HEK293 (cell line): ENCODE measurements around the gene ZNF561.
A peak's percentile ranks its signal among the peaks of the same experiment; 100 is the strongest.

Experiments
- CTCF ChIA-PET: fragments of 350-600 bp; formaldehyde crosslinking; extraction: SDS; loops from one replicate; lab custom pipeline; 2021; ENCODE audit warnings: antibody characterized with exemption; lab: Yijun Ruan, JAX
- POLR2A ChIA-PET: fragments of 300-600 bp; formaldehyde crosslinking; extraction: SDS; loops from one replicate; lab custom pipeline; 2020; ENCODE audit warnings: antibody characterized with exemption, inconsistent platforms; lab: Yijun Ruan, JAX
- H3K27ac ChIP-seq: fragments of 200-500 bp; sonication (Bioruptor generic); 2 replicates; pipeline ENCODE4 v1.5.1; 2014; ENCODE audit warnings: low read depth, low read length, control low read depth, inconsistent platforms; ENCODE audit errors: extremely low read depth
- H3K36me3 ChIP-seq, 2 experiments: fragments of 200-500 bp in 1 of 2; sonication (Bioruptor generic) in 1 of 2; 1 replicate in 1 of 2; 2 replicates in 1 of 2; pipeline ENCODE4 v1.5.1; 2014 to 2017; ENCODE audit warnings: inconsistent platforms in 2 of 2, low read length in 2 of 2; ENCODE audit not compliant: control insufficient read depth in 2 of 2, insufficient read depth in 1 of 2
- H3K4me1 ChIP-seq: fragments of 200-500 bp; sonication (Bioruptor generic); 2 replicates; pipeline ENCODE4 v1.5.1; 2014; ENCODE audit warnings: mild to moderate bottlenecking, low read length, inconsistent platforms; ENCODE audit not compliant: control insufficient read depth, insufficient read depth
- H3K4me3 ChIP-seq: 2 replicates; pipeline ENCODE4 v1.5.1; 2011; ENCODE audit warnings: low read depth, mild to moderate bottlenecking, control low read depth, low read length, moderate library complexity
- H3K9me3 ChIP-seq: fragments of 200-500 bp; sonication (Bioruptor generic); 2 replicates; pipeline ENCODE4 v1.5.1; 2014; ENCODE audit warnings: low read depth, low read length, inconsistent platforms; ENCODE audit not compliant: control insufficient read depth, insufficient read depth
- GFI1B ChIP-seq: fragments of 450-650 bp; formaldehyde crosslinking; IDR thresholded peaks from 2 replicates; pipeline ENCODE4 v1.5.1; 2016; ENCODE audit warnings: missing biosample characterization, missing genetic modification characterization
- GLIS1 ChIP-seq: fragments of 450-650 bp; formaldehyde crosslinking; IDR thresholded peaks from 2 replicates; pipeline ENCODE4 v1.5.1; 2016; ENCODE audit warnings: missing biosample characterization, missing genetic modification characterization
- HOXA7 ChIP-seq: sonication (generic); formaldehyde crosslinking; IDR thresholded peaks from 2 replicates; pipeline ENCODE4 v1.8.1; 2022; ENCODE audit warnings: missing genetic modification reagents, borderline replicate concordance
- SETDB1 ChIP-seq: IDR thresholded peaks from one replicate; pipeline ENCODE4 v1.6.1; 2017; ENCODE audit warnings: mild to moderate bottlenecking, low read length, moderate library complexity, mixed read lengths; ENCODE audit not compliant: insufficient read length
- TCF7L2 ChIP-seq: IDR thresholded peaks from 2 replicates; pipeline ENCODE4 v1.6.1; 2011; ENCODE audit warnings: low read depth, mild to moderate bottlenecking, inconsistent platforms, low read length, moderate library complexity, borderline replicate concordance
- ZFP3 ChIP-seq: fragments of 450-650 bp; formaldehyde crosslinking; IDR thresholded peaks from 2 replicates; pipeline ENCODE4 v1.5.1; 2016; ENCODE audit warnings: low read depth, missing biosample characterization, missing genetic modification characterization
- ZNF16 ChIP-seq: fragments of 450-650 bp; formaldehyde crosslinking; IDR thresholded peaks from 2 replicates; pipeline ENCODE4 v1.5.1; 2016; ENCODE audit warnings: low read depth, missing biosample characterization, missing genetic modification characterization
- ZNF211 ChIP-seq: fragments of 450-650 bp; formaldehyde crosslinking; IDR thresholded peaks from 2 replicates; pipeline ENCODE4 v1.5.1; 2016; ENCODE audit warnings: low read depth, missing biosample characterization, missing genetic modification characterization
- ZNF302 ChIP-seq: fragments of 450-650 bp; formaldehyde crosslinking; IDR thresholded peaks from 2 replicates; pipeline ENCODE4 v1.5.1; 2016; ENCODE audit warnings: missing biosample characterization, missing genetic modification characterization, low read depth
- ZNF324 ChIP-seq: fragments of 450-650 bp; formaldehyde crosslinking; IDR thresholded peaks from 2 replicates; pipeline ENCODE4 v1.5.1; 2016; ENCODE audit warnings: missing biosample characterization, missing genetic modification characterization
- ZNF501 ChIP-seq: fragments of 450-650 bp; formaldehyde crosslinking; IDR thresholded peaks from 2 replicates; pipeline ENCODE4 v1.5.1; 2016; ENCODE audit warnings: missing biosample characterization, missing genetic modification characterization
- ZNF658 ChIP-seq: fragments of 450-650 bp; formaldehyde crosslinking; IDR thresholded peaks from 2 replicates; pipeline ENCODE4; 2016; ENCODE audit warnings: missing biosample characterization, missing genetic modification characterization
- ZNF677 ChIP-seq: fragments of 450-650 bp; IDR thresholded peaks from 2 replicates; pipeline ENCODE4 v1.5.0; 2018; ENCODE audit warnings: missing biosample characterization, mild to moderate bottlenecking, missing genetic modification characterization, moderate library complexity
- ZNF707 ChIP-seq: fragments of 450-650 bp; formaldehyde crosslinking; IDR thresholded peaks from 2 replicates; pipeline ENCODE4 v1.5.1; 2016; ENCODE audit warnings: missing biosample characterization, missing genetic modification characterization
- ZNF76 ChIP-seq: fragments of 450-650 bp; formaldehyde crosslinking; IDR thresholded peaks from 2 replicates; pipeline ENCODE4; 2016; ENCODE audit warnings: low read depth, missing biosample characterization, missing genetic modification characterization, borderline replicate concordance
- ZNF777 ChIP-seq: fragments of 450-650 bp; formaldehyde crosslinking; IDR thresholded peaks from 2 replicates; pipeline ENCODE4 v1.5.1; 2017; ENCODE audit warnings: missing biosample characterization, missing genetic modification characterization, borderline replicate concordance
- ZNF792 ChIP-seq: fragments of 450-650 bp; formaldehyde crosslinking; IDR thresholded peaks from 2 replicates; pipeline ENCODE4 v1.5.1; 2016; ENCODE audit warnings: missing biosample characterization, missing genetic modification characterization
- TF ChIP-seq, protein P1 (sequence below): fragments of 450-650 bp; formaldehyde crosslinking; IDR thresholded peaks from 2 replicates; pipeline ENCODE4 v1.5.1; 2016; ENCODE audit warnings: missing biosample characterization, missing genetic modification characterization
- TF ChIP-seq, protein P2 (sequence below): fragments of 450-650 bp; formaldehyde crosslinking; IDR thresholded peaks from 2 replicates; pipeline ENCODE4 v1.5.1; 2016; ENCODE audit warnings: missing biosample characterization, missing genetic modification characterization
- TF ChIP-seq, protein P3 (sequence below): fragments of 450-650 bp; formaldehyde crosslinking; IDR thresholded peaks from 2 replicates; pipeline ENCODE4 v1.5.1; 2017; ENCODE audit warnings: missing biosample characterization, missing genetic modification characterization
- TF ChIP-seq, protein P4 (sequence below): fragments of 450-650 bp; formaldehyde crosslinking; IDR thresholded peaks from 2 replicates; pipeline ENCODE4 v1.5.1; 2016; ENCODE audit warnings: missing biosample characterization, missing genetic modification characterization
- TF ChIP-seq, protein P5 (sequence below): fragments of 450-650 bp; formaldehyde crosslinking; IDR thresholded peaks from 2 replicates; pipeline ENCODE4 v1.5.1; 2016; ENCODE audit warnings: missing biosample characterization, missing genetic modification characterization
- TF ChIP-seq, protein P6 (sequence below): fragments of 450-650 bp; formaldehyde crosslinking; IDR thresholded peaks from 2 replicates; pipeline ENCODE4 v1.5.1; 2016; ENCODE audit warnings: missing biosample characterization, missing genetic modification characterization
- TF ChIP-seq, protein P7 (sequence below): fragments of 450-650 bp; formaldehyde crosslinking; IDR thresholded peaks from 2 replicates; pipeline ENCODE4 v1.5.1; 2016; ENCODE audit warnings: missing biosample characterization, missing genetic modification characterization

The ZNF561 gene

DNA sequence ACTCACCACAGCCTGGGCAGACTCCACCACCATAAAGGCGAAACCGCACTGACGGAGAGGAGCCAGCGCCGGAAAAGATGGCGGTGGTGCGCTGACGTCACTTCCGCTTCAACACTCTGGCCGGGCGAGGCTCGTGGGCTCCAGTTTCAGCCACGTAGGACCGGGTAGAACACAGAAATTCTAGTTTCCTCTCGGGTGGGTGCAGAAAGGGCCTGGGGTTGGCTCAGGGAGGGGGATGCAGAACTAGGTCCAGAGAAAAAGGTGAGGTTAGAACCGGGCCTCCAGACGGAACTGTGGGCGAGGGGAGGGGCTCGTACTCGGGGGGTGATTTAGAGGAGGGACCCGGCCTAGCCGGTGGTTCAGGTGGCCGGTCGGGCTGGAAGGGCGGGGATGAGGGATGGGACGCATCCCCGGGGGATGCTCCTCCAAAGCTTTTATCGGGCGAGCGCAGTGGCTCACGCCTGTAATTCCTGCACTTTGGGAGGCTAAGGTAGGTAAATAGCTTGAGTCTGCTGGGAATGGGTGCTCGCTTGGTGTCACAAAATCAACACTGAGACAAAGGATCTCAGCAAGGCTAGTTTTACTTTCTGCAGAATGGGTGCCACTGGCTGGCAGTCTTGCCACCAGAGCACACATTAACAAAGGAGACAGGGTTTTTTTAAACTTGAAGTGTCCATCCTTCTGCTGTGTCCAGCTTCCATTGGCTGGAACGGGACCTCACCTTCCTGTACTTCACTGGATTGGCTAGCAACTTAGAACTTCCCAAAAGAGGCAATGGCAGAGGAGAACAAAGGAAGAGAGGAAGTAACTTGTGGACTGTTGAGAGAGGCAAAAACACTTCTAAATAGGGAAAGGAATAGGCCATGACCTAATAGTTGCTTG, at the start of gene ZNF561:
Gene ZNF561 (minus strand): TSS at position 77 of the 882 bp plus-strand sequence. CDS start 1,776 bp downstream, outside the sequence.
- H3K9me3 ChIP-seq, result no peaks in the 10 kb centered on the region
- H3K27ac ChIP-seq, result peak within 1 kb of the TSS; percentile 79
- 0 out of 2 replicates have a peak, but pooled peaks cover 2% of the 10 kb centered on the region for H3K4me1 ChIP-seq
- H3K4me3 ChIP-seq, result peak within 1 kb of the TSS; percentile 94
- ChIA-PET CTCF (no interaction called here), POLR2A (interaction anchor here (1.1 kb wide), 1 partner anchor 147 kb away, joined by 4 read pairs; the partner anchor contains the start of gene ZNF846)
- H3K36me3 ChIP-seq, result peaks cover 28 to 32% of the 10 kb centered on the region in 2 experiments
- TF ChIP-seq, protein P1, sequence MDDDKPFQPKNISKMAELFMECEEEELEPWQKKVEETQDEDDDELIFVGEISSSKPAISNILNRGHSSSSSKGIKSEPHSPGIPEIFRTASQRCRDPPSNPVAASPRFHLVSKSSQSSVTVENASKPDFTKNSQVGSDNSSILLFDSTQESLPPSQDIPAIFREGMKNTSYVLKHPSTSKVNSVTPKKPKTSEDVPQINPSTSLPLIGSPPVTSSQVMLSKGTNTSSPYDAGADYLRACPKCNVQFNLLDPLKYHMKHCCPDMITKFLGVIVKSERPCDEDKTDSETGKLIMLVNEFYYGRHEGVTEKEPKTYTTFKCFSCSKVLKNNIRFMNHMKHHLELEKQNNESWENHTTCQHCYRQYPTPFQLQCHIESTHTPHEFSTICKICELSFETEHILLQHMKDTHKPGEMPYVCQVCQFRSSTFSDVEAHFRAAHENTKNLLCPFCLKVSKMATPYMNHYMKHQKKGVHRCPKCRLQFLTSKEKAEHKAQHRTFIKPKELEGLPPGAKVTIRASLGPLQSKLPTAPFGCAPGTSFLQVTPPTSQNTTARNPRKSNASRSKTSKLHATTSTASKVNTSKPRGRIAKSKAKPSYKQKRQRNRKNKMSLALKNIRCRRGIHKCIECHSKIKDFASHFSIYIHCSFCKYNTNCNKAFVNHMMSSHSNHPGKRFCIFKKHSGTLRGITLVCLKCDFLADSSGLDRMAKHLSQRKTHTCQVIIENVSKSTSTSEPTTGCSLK (tag by site-specific recombination), result no peak
- TF ChIP-seq TCF7L2, result no peak
- TF ChIP-seq ZNF501 (tag by site-specific recombination), result peak; percentile 90
- TF ChIP-seq ZNF76 (tag by site-specific recombination), result peak; percentile 83
- TF ChIP-seq, protein P2, sequence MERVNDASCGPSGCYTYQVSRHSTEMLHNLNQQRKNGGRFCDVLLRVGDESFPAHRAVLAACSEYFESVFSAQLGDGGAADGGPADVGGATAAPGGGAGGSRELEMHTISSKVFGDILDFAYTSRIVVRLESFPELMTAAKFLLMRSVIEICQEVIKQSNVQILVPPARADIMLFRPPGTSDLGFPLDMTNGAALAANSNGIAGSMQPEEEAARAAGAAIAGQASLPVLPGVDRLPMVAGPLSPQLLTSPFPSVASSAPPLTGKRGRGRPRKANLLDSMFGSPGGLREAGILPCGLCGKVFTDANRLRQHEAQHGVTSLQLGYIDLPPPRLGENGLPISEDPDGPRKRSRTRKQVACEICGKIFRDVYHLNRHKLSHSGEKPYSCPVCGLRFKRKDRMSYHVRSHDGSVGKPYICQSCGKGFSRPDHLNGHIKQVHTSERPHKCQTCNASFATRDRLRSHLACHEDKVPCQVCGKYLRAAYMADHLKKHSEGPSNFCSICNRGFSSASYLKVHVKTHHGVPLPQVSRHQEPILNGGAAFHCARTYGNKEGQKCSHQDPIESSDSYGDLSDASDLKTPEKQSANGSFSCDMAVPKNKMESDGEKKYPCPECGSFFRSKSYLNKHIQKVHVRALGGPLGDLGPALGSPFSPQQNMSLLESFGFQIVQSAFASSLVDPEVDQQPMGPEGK (tag by site-specific recombination), result peak; percentile 79
- TF ChIP-seq, protein P3, sequence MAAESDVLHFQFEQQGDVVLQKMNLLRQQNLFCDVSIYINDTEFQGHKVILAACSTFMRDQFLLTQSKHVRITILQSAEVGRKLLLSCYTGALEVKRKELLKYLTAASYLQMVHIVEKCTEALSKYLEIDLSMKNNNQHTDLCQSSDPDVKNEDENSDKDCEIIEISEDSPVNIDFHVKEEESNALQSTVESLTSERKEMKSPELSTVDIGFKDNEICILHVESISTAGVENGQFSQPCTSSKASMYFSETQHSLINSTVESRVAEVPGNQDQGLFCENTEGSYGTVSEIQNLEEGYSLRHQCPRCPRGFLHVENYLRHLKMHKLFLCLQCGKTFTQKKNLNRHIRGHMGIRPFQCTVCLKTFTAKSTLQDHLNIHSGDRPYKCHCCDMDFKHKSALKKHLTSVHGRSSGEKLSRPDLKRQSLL, result no peak
- peak; percentile 81; the same call in 1 of the 2 replicates for TF ChIP-seq ZNF324
- TF ChIP-seq ZNF677 (tag by site-specific recombination), result no peak
- TF ChIP-seq GFI1B (tag by site-specific recombination), result no peak
- no peak for TF ChIP-seq ZNF707 (tag by site-specific recombination)
- no peak for TF ChIP-seq ZNF211 (tag by site-specific recombination)
- peak; percentile 53; the same call in 1 of the 2 replicates for TF ChIP-seq ZNF777 (tag by site-specific recombination)
- TF ChIP-seq ZNF658, result no peak
- peak; percentile 58 for TF ChIP-seq SETDB1
- TF ChIP-seq GLIS1 (tag by site-specific recombination), result peak; percentile 37; the same call in 1 of the 2 replicates
- no peak for TF ChIP-seq ZNF302 (tag by site-specific recombination)
- TF ChIP-seq, protein P4, sequence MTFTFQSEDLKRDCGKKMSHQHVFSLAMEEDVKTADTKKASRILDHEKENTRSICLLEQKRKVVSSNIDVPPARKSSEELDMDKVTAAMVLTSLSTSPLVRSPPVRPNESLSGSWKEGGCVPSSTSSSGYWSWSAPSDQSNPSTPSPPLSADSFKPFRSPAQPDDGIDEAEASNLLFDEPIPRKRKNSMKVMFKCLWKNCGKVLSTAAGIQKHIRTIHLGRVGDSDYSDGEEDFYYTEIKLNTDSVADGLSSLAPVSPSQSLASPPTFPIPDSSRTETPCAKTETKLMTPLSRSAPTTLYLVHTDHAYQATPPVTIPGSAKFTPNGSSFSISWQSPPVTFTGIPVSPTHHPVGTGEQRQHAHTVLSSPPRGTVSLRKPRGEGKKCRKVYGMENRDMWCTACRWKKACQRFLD, result peak; percentile 81; the same call in 1 of the 2 replicates
- TF ChIP-seq ZNF16 (tag by site-specific recombination), result no peak
- TF ChIP-seq, protein P5, sequence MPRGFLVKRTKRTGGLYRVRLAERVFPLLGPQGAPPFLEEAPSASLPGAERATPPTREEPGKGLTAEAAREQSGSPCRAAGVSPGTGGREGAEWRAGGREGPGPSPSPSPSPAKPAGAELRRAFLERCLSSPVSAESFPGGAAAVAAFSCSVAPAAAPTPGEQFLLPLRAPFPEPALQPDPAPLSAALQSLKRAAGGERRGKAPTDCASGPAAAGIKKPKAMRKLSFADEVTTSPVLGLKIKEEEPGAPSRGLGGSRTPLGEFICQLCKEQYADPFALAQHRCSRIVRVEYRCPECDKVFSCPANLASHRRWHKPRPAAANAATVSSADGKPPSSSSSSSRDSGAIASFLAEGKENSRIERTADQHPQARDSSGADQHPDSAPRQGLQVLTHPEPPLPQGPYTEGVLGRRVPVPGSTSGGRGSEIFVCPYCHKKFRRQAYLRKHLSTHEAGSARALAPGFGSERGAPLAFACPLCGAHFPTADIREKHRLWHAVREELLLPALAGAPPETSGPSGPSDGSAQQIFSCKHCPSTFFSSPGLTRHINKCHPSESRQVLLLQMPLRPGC (tag by site-specific recombination), result peak; percentile 71; the same call in 1 of the 2 replicates
- TF ChIP-seq, protein P6, sequence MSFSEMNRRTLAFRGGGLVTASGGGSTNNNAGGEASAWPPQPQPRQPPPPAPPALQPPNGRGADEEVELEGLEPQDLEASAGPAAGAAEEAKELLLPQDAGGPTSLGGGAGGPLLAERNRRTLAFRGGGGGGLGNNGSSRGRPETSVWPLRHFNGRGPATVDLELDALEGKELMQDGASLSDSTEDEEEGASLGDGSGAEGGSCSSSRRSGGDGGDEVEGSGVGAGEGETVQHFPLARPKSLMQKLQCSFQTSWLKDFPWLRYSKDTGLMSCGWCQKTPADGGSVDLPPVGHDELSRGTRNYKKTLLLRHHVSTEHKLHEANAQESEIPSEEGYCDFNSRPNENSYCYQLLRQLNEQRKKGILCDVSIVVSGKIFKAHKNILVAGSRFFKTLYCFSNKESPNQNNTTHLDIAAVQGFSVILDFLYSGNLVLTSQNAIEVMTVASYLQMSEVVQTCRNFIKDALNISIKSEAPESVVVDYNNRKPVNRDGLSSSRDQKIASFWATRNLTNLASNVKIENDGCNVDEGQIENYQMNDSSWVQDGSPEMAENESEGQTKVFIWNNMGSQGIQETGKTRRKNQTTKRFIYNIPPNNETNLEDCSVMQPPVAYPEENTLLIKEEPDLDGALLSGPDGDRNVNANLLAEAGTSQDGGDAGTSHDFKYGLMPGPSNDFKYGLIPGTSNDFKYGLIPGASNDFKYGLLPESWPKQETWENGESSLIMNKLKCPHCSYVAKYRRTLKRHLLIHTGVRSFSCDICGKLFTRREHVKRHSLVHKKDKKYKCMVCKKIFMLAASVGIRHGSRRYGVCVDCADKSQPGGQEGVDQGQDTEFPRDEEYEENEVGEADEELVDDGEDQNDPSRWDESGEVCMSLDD (tag by site-specific recombination), result no peak
- TF ChIP-seq ZFP3 (tag by site-specific recombination), result no peak
- TF ChIP-seq ZNF792, result no peak
- TF ChIP-seq, protein P7, sequence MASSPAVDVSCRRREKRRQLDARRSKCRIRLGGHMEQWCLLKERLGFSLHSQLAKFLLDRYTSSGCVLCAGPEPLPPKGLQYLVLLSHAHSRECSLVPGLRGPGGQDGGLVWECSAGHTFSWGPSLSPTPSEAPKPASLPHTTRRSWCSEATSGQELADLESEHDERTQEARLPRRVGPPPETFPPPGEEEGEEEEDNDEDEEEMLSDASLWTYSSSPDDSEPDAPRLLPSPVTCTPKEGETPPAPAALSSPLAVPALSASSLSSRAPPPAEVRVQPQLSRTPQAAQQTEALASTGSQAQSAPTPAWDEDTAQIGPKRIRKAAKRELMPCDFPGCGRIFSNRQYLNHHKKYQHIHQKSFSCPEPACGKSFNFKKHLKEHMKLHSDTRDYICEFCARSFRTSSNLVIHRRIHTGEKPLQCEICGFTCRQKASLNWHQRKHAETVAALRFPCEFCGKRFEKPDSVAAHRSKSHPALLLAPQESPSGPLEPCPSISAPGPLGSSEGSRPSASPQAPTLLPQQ (tag by site-specific recombination), result peak; percentile 83
- no peak for TF ChIP-seq HOXA7 (CRISPR knock-in tag)
